BLaER1 (cell line): ENCODE measurements around the gene CHMP6.

Source experiments
- H3K27ac ChIP-seq: shearing (Covaris generic); formaldehyde crosslinking; 2 replicates; pipeline ENCODE4 v1.8.1; 2022
- H3K27me3 ChIP-seq: shearing (Covaris generic); formaldehyde crosslinking; 2 replicates; pipeline ENCODE4 v1.8.1; 2022
- H3K36me3 ChIP-seq: shearing (Covaris generic); formaldehyde crosslinking; 2 replicates; pipeline ENCODE4 v1.8.1; 2022
- H3K4me1 ChIP-seq: shearing (Covaris generic); formaldehyde crosslinking; 2 replicates; pipeline ENCODE4 v1.8.1; 2022
- H3K4me2 ChIP-seq: shearing (Covaris generic); formaldehyde crosslinking; 2 replicates; pipeline ENCODE4 v1.8.1; 2022
- H3K4me3 ChIP-seq: shearing (Covaris generic); formaldehyde crosslinking; 2 replicates; pipeline ENCODE4 v1.8.1; 2022
- H3K9ac ChIP-seq: shearing (Covaris generic); formaldehyde crosslinking; 2 replicates; pipeline ENCODE4 v1.8.1; 2022
- H3K9me3 ChIP-seq: shearing (Covaris generic); formaldehyde crosslinking; 2 replicates; pipeline ENCODE4 v1.8.1; 2022
- H4K20me1 ChIP-seq: shearing (Covaris generic); formaldehyde crosslinking; 2 replicates; pipeline ENCODE4 v1.8.1; 2022
- Cebpa-rat ChIP-seq: shearing (Covaris generic); IDR thresholded peaks from 2 replicates; pipeline ENCODE4 v1.8.1; 2022

CHMP6 gene

GRCh38 chr17:81046770-81047359, 55.2 kb downstream of the CHMP6 start:
- no peak overlapping the region for H3K27ac ChIP-seq
- no peak overlapping the region for H3K9ac ChIP-seq
- peaks cover 76% of the 10 kb centered on the region for H3K27me3 ChIP-seq
- H3K36me3 ChIP-seq, result no peaks in the 10 kb centered on the region
- no peak overlapping the region for H3K4me3 ChIP-seq
- peaks cover 58% of the 10 kb centered on the region for H4K20me1 ChIP-seq
- H3K4me2 ChIP-seq, result peak overlapping the region; percentile 74; the same call in 1 of the 2 replicates
- H3K9me3 ChIP-seq, result no peaks in the 10 kb centered on the region
- H3K4me1 ChIP-seq, result peaks cover 70% of the 10 kb centered on the region
- TF ChIP-seq Cebpa-rat, result no peak

GRCh38 chr17:81048827-81049371, 57.3 kb downstream of the CHMP6 start:
- Histone ChIP-seq H3K4me2 (peak overlapping the region; percentile 95), H3K36me3 (no peaks in the 10 kb centered on the region), H3K27ac (0 out of 2 replicates have a peak overlapping the region, but pooled peaks have one; percentile 2), H3K27me3 (peaks cover 83% of the 10 kb centered on the region), H4K20me1 (peaks cover 64% of the 10 kb centered on the region), H3K4me3 (peak overlapping the region; percentile 45), H3K4me1 (peaks cover 88% of the 10 kb centered on the region), H3K9ac (no peak overlapping the region), H3K9me3 (no peaks in the 10 kb centered on the region)
- no peak for TF ChIP-seq Cebpa-rat

DNA sequence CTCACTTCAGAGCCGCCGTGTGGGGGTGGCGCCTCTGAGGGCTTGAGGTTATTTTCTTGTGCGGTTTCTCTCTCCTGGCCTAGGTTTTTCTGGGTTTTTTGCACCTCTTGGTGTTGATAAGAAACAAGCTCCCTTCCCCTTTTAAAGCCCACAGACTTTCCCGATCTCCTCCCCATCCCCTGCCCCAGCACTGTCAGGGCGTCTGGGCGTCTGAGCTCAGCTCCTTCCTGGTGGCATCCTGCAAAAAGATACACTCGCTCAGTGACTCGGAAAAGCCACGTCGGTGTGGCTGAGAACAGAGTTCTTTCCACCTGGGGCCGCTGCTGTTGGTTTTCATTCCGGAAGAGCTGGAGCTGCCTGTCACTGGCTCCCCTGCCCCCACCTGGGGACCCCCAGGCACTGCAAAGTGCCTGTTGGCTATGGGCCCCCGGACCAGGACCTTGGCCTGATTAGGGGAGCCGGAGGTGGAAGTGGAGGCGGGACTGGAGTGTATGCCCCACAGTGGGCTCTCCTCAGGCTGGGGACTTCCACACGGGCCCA, 57.8 kb downstream of the CHMP6 start:
- Histone ChIP-seq H3K9ac (peak overlapping the region; percentile 41; the same call in 1 of the 2 replicates), H4K20me1 (peaks cover 64% of the 10 kb centered on the region), H3K27me3 (peaks cover 85% of the 10 kb centered on the region), H3K36me3 (no peaks in the 10 kb centered on the region), H3K4me3 (peak overlapping the region; percentile 45), H3K4me1 (peaks cover 92% of the 10 kb centered on the region), H3K9me3 (no peaks in the 10 kb centered on the region), H3K4me2 (peak overlapping the region; percentile 95), H3K27ac (0 out of 2 replicates have a peak overlapping the region, but pooled peaks have one; percentile 2)
- no peak for TF ChIP-seq Cebpa-rat
